KMS-11 (cell line): ENCODE measurements around the gene YEATS2.

ENCODE experiments used
- H2AFZ ChIP-seq: fragments of 200-600 bp; sonication (generic); 2 replicates; pipeline ENCODE4 v1.6.1; 2016; ENCODE audit warnings: antibody characterized with exemption, mixed run types, low read depth
- H3K27ac ChIP-seq: fragments of 200-600 bp; sonication (generic); 2 replicates; pipeline ENCODE4 v1.6.1; 2016; ENCODE audit warnings: mild to moderate bottlenecking, mixed run types
- H3K27me3 ChIP-seq: fragments of 200-600 bp; sonication (generic); 2 replicates; pipeline ENCODE4 v1.6.1; 2017; ENCODE audit warnings: mild to moderate bottlenecking, low read depth, mixed run types, moderate library complexity; ENCODE audit not compliant: insufficient read depth
- H3K36me3 ChIP-seq: fragments of 200-600 bp; sonication (generic); 2 replicates; pipeline ENCODE4 v1.6.1; 2017; ENCODE audit warnings: mild to moderate bottlenecking, mixed run types; ENCODE audit not compliant: insufficient read depth
- H3K4me1 ChIP-seq: fragments of 200-600 bp; sonication (generic); 2 replicates; pipeline ENCODE4 v1.6.1; 2016; ENCODE audit warnings: mild to moderate bottlenecking, low read depth, mixed run types; ENCODE audit not compliant: poor library complexity, severe bottlenecking
- H3K4me2 ChIP-seq: fragments of 200-600 bp; sonication (generic); 2 replicates; pipeline ENCODE4 v1.7.0; 2016; ENCODE audit warnings: mild to moderate bottlenecking, mixed run types
- H3K4me3 ChIP-seq: fragments of 200-600 bp; sonication (generic); IDR thresholded peaks from 2 replicates; pipeline ENCODE4 v1.6.1; 2017; ENCODE audit warnings: low read depth, low read length, mixed read lengths; ENCODE audit not compliant: insufficient read depth
- H3K79me2 ChIP-seq: fragments of 200-600 bp; sonication (generic); 2 replicates; pipeline ENCODE4 v1.6.1; 2016; ENCODE audit warnings: low read depth, mixed run types; ENCODE audit not compliant: insufficient read depth
- H3K9ac ChIP-seq: fragments of 200-600 bp; sonication (generic); 2 replicates; pipeline ENCODE4 v1.6.1; 2016; ENCODE audit warnings: mild to moderate bottlenecking, mixed run types
- H4K20me1 ChIP-seq: fragments of 200-600 bp; sonication (generic); 2 replicates; pipeline ENCODE4 v1.6.1; 2016; ENCODE audit warnings: mild to moderate bottlenecking, mixed run types; ENCODE audit not compliant: insufficient read depth
- CTCF ChIP-seq: fragments of 200-600 bp; sonication (generic); conservative IDR thresholded peaks from 2 replicates; pipeline ENCODE4 v1.6.1; 2017; ENCODE audit warnings: low read depth, mild to moderate bottlenecking, antibody characterized with exemption, low read length, moderate library complexity, mixed read lengths

The YEATS2 gene

GRCh38 chr3:183745300-183746098, 47.9 kb downstream of the YEATS2 start:
- Histone ChIP-seq H3K27me3 (no peaks in the 10 kb centered on the region), H3K4me2 (no peak overlapping the region), H3K4me3 (no peak overlapping the region), H3K36me3 (peaks cover 9% of the 10 kb centered on the region; the same call in 1 of the 2 replicates), H2AFZ (no peak overlapping the region), H3K9ac (no peak overlapping the region), H3K27ac (no peak overlapping the region), H3K79me2 (no peaks in the 10 kb centered on the region), H3K4me1 (no peaks in the 10 kb centered on the region), H4K20me1 (no peaks in the 10 kb centered on the region)
- TF ChIP-seq CTCF = no peak

GRCh38 chr3:183754052-183754451, 56.5 kb downstream of the YEATS2 start:
- Histone ChIP-seq H3K79me2 (no peaks in the 10 kb centered on the region), H3K9ac (no peak overlapping the region), H3K4me3 (no peak overlapping the region), H3K27me3 (no peaks in the 10 kb centered on the region), H4K20me1 (no peaks in the 10 kb centered on the region), H3K4me2 (no peak overlapping the region), H3K27ac (no peak overlapping the region), H2AFZ (no peak overlapping the region), H3K4me1 (no peaks in the 10 kb centered on the region), H3K36me3 (peaks cover 7% of the 10 kb centered on the region; the same call in 1 of the 2 replicates)
- no peak for TF ChIP-seq CTCF

- Histone ChIP-seq H3K4me1 (no peaks in the 10 kb centered on the region), H3K79me2 (no peaks in the 10 kb centered on the region), H3K4me3 (no peak overlapping the region), H3K9ac (no peak overlapping the region), H4K20me1 (no peaks in the 10 kb centered on the region), H3K36me3 (peaks cover 10% of the 10 kb centered on the region; the same call in 1 of the 2 replicates), H3K4me2 (no peak overlapping the region), H3K27ac (no peak overlapping the region), H2AFZ (no peak overlapping the region), H3K27me3 (no peaks in the 10 kb centered on the region)
- no peak for TF ChIP-seq CTCF
Measured at GRCh38 chr3:183762304-183762703, 64.7 kb downstream of the YEATS2 start.

GRCh38 chr3:183764847-183765731, 67.5 kb downstream of the YEATS2 start:
- Histone ChIP-seq H3K4me3 (no peak overlapping the region), H3K4me2 (no peak overlapping the region), H3K9ac (no peak overlapping the region), H4K20me1 (no peaks in the 10 kb centered on the region), H3K27me3 (no peaks in the 10 kb centered on the region), H3K27ac (no peak overlapping the region), H3K79me2 (no peaks in the 10 kb centered on the region), H2AFZ (no peak overlapping the region), H3K36me3 (peaks cover 8% of the 10 kb centered on the region; the same call in 1 of the 2 replicates), H3K4me1 (no peaks in the 10 kb centered on the region)
- no peak for TF ChIP-seq CTCF
